ENCODE results near the gene COTL1. TPM values are rescaled to one million over a fixed set of nuclear protein-coding genes. Genes with fewer than 3 reads are reported as not detected.

Gene COTL1
- total RNA-seq, 1 experiment from 2014 or later: 34.1 TPM

- Histone ChIP-seq H3K27ac (ENCODE audit: low read depth, low read length, poor library complexity, severe bottlenecking) (no peak overlapping the region), H3K4me3 (ENCODE audit: low read depth, low read length, poor library complexity, severe bottlenecking) (no peak overlapping the region), H3K36me3 (ENCODE audit: insufficient read depth, low read length, poor library complexity, severe bottlenecking) (no peaks in the 10 kb centered on the region), H3K27me3 (replicated peaks; ENCODE audit: insufficient read depth, low read depth, low read length, poor library complexity) (no peaks in the 10 kb centered on the region), H3K9me3 (ENCODE audit: low read depth, low read length, poor library complexity, severe bottlenecking) (no peaks in the 10 kb centered on the region), H3K4me1 (ENCODE audit: insufficient read depth, low read length, poor library complexity, severe bottlenecking) (peaks cover 3% of the 10 kb centered on the region)
- CTCF ChIA-PET: no interaction called here
- BruUV-seq (replicated peaks): no TSS peak
- POLR2A ChIA-PET (ENCODE audit: low non-redundant PET): no interaction called here
- intact Hi-C loops (cut with micrococcal nuclease; ENCODE audit: unreplicated experiment): no loop called here
- no peak for DNase-seq (ENCODE audit: low spot score)
- TF ChIP-seq EZH2 (IDR thresholded peaks at IDR 0.05; ENCODE audit: borderline replicate concordance, low read depth, low read length, poor library complexity, severe bottlenecking) (no peak), CTCF (conservative IDR thresholded peaks at IDR 0.05; ENCODE audit: low read depth, low read length) (no peak)
Measured at GRCh38 chr16:84543253-84543652, 74.6 kb downstream of the COTL1 start.

- H3K9me3 ChIP-seq (ENCODE audit: low read depth, low read length, poor library complexity, severe bottlenecking): no peaks in the 10 kb centered on the region
- DNase-seq (ENCODE audit: low spot score): no peak
- ChIA-PET CTCF (no interaction called here), POLR2A (ENCODE audit: low non-redundant PET) (no interaction called here)
- peaks cover 3% of the 10 kb centered on the region for H3K4me1 ChIP-seq (ENCODE audit: insufficient read depth, low read length, poor library complexity, severe bottlenecking)
- TF ChIP-seq CTCF (conservative IDR thresholded peaks at IDR 0.05; ENCODE audit: low read depth, low read length): no peak
- TF ChIP-seq EZH2 (IDR thresholded peaks at IDR 0.05; ENCODE audit: borderline replicate concordance, low read depth, low read length, poor library complexity, severe bottlenecking): no peak
- H3K36me3 ChIP-seq (ENCODE audit: insufficient read depth, low read length, poor library complexity, severe bottlenecking): no peaks in the 10 kb centered on the region
- no peaks in the 10 kb centered on the region for H3K27me3 ChIP-seq (replicated peaks; ENCODE audit: insufficient read depth, low read depth, low read length, poor library complexity)
- no peak overlapping the region for H3K4me3 ChIP-seq (ENCODE audit: low read depth, low read length, poor library complexity, severe bottlenecking)
- no TSS peak for BruUV-seq (replicated peaks)
- no peak overlapping the region for H3K27ac ChIP-seq (ENCODE audit: low read depth, low read length, poor library complexity, severe bottlenecking)
- intact Hi-C loops (cut with micrococcal nuclease; ENCODE audit: unreplicated experiment): no loop called here
Measured at GRCh38 chr16:84541999-84542817, 75.7 kb downstream of the COTL1 start.

GRCh38 chr16:84540194-84540593 lies 77.7 kb downstream of the COTL1 start:
- Histone ChIP-seq H3K36me3 (ENCODE audit: insufficient read depth, low read length, poor library complexity, severe bottlenecking) (no peaks in the 10 kb centered on the region), H3K27ac (ENCODE audit: low read depth, low read length, poor library complexity, severe bottlenecking) (no peak overlapping the region), H3K9me3 (ENCODE audit: low read depth, low read length, poor library complexity, severe bottlenecking) (no peaks in the 10 kb centered on the region), H3K4me1 (ENCODE audit: insufficient read depth, low read length, poor library complexity, severe bottlenecking) (peaks cover 3% of the 10 kb centered on the region), H3K4me3 (ENCODE audit: low read depth, low read length, poor library complexity, severe bottlenecking) (no peak overlapping the region), H3K27me3 (replicated peaks; ENCODE audit: insufficient read depth, low read depth, low read length, poor library complexity) (no peaks in the 10 kb centered on the region)
- intact Hi-C loops (cut with micrococcal nuclease; ENCODE audit: unreplicated experiment): no loop called here
- CTCF ChIA-PET: no interaction called here
- BruUV-seq (replicated peaks): no TSS peak
- TF ChIP-seq EZH2 (IDR thresholded peaks at IDR 0.05; ENCODE audit: borderline replicate concordance, low read depth, low read length, poor library complexity, severe bottlenecking) (no peak), CTCF (conservative IDR thresholded peaks at IDR 0.05; ENCODE audit: low read depth, low read length) (no peak)
- POLR2A ChIA-PET (ENCODE audit: low non-redundant PET): no interaction called here
- no peak for DNase-seq (ENCODE audit: low spot score)
